Uterus (tissue), 2 donors: ENCODE measurements around the gene SEMA3D.

Experiments used
- POLR2A ChIP-seq, 2 donors: fragments of 450-650 bp; IDR thresholded peaks; one replicate each; pipeline ENCODE4 v1.6.1; 2016; ENCODE audit warnings: antibody characterized with exemption in 2 of 2, mild to moderate bottlenecking in 1 of 2, moderate library complexity in 1 of 2
- TF ChIP-seq, protein P1 (sequence below), 4 experiments: fragments of 200-600 bp in 2 of 4; fragments of 450-650 bp in 2 of 4; sonication (generic) in 2 of 4; IDR thresholded peaks; one replicate each; pipeline ENCODE4 v1.5.1; 2016 to 2019; ENCODE audit warnings: antibody characterized with exemption in 4 of 4, mild to moderate bottlenecking in 2 of 4, moderate library complexity in 1 of 4

DNA sequence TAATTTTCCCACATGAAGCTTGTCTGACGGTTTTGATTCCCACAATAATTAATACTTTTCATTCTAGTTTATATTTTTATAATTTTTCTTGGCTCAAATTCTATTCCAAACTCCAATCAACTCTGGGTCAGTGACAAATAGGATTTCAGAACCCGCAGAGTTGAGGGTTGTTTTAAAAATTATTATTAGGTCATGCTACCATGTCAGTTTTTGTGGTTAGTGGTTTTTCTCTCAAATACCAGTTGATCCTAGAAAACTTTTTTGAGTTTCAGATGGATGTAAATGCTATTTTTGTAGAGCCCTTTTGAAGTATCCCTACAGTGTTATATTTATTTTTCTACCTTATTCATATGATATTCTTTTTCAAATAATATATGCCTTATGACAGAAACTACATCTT lies 237.4 kb downstream of the SEMA3D start:
- TF ChIP-seq, protein P1, sequence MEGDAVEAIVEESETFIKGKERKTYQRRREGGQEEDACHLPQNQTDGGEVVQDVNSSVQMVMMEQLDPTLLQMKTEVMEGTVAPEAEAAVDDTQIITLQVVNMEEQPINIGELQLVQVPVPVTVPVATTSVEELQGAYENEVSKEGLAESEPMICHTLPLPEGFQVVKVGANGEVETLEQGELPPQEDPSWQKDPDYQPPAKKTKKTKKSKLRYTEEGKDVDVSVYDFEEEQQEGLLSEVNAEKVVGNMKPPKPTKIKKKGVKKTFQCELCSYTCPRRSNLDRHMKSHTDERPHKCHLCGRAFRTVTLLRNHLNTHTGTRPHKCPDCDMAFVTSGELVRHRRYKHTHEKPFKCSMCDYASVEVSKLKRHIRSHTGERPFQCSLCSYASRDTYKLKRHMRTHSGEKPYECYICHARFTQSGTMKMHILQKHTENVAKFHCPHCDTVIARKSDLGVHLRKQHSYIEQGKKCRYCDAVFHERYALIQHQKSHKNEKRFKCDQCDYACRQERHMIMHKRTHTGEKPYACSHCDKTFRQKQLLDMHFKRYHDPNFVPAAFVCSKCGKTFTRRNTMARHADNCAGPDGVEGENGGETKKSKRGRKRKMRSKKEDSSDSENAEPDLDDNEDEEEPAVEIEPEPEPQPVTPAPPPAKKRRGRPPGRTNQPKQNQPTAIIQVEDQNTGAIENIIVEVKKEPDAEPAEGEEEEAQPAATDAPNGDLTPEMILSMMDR (IDR thresholded peaks at IDR 0.05), result no peak
- no peak for TF ChIP-seq POLR2A (IDR thresholded peaks at IDR 0.05)
